Measurements from ENCODE around the gene ZBTB20. TPM values are rescaled to one million over a fixed set of nuclear protein-coding genes. Genes with fewer than 3 reads are reported as not detected.

Gene ZBTB20
- total RNA-seq, 1 experiment from 2014 or later = 10.7 TPM

GRCh38 chr3:114442246-114442645 lies 704.8 kb downstream of the ZBTB20 start:
- intact Hi-C loops (cut with micrococcal nuclease) = no loop called here
- BruUV-seq (replicated peaks) = no TSS peak
- CTCF ChIA-PET = interaction anchor here (0.8 to 4.0 kb wide), 2 partner anchors 23 to 60 kb away, joined by 4 to 19 read pairs; no protein-coding TSS in a partner anchor
- Mint-ChIP-seq H3K9me3 (ENCODE audit: unreplicated experiment) (no peaks in the 10 kb centered on the region), H3K4me3 (ENCODE audit: unreplicated experiment) (no peak overlapping the region), H3K36me3 (ENCODE audit: insufficient read depth, unreplicated experiment) (no peaks in the 10 kb centered on the region), H3K27ac (ENCODE audit: low read depth, unreplicated experiment) (no peak overlapping the region), H3K27me3 (ENCODE audit: insufficient read depth, unreplicated experiment) (no peaks in the 10 kb centered on the region), H3K4me1 (ENCODE audit: insufficient read depth, unreplicated experiment) (peaks cover 25% of the 10 kb centered on the region)
- DNase-seq (ENCODE audit: unreplicated experiment) = peak; percentile 20
- POLR2A ChIA-PET = interaction anchor here (0.8 to 1.5 kb wide), 3 partner anchors 10 to 16 kb away, joined by 3 to 6 read pairs (median 4); no protein-coding TSS in a partner anchor
- no peak for TF ChIP-seq CTCF (IDR thresholded peaks at IDR 0.05; ENCODE audit: unreplicated experiment)

- no peak for TF ChIP-seq CTCF (IDR thresholded peaks at IDR 0.05; ENCODE audit: unreplicated experiment)
- H3K4me1 Mint-ChIP-seq (ENCODE audit: insufficient read depth, unreplicated experiment) = peaks cover 21% of the 10 kb centered on the region
- BruUV-seq (replicated peaks) = no TSS peak
Observed at GRCh38 chr3:114441386-114441785, 705.7 kb downstream of the ZBTB20 start.

GRCh38 chr3:114440700-114441099 lies 706.4 kb downstream of the ZBTB20 start:
- H3K9me3 Mint-ChIP-seq (ENCODE audit: unreplicated experiment) = no peaks in the 10 kb centered on the region
- no peak for TF ChIP-seq CTCF (IDR thresholded peaks at IDR 0.05; ENCODE audit: unreplicated experiment)
- no peak overlapping the region for H3K4me3 Mint-ChIP-seq (ENCODE audit: unreplicated experiment)
- H3K36me3 Mint-ChIP-seq (ENCODE audit: insufficient read depth, unreplicated experiment) = no peaks in the 10 kb centered on the region
- CTCF ChIA-PET = interaction anchor here (0.7 to 3.1 kb wide), 5 partner anchors 40 to 86 kb away, joined by 3 to 10 read pairs (median 3); no protein-coding TSS in a partner anchor
- DNase-seq (ENCODE audit: unreplicated experiment) = no peak
- POLR2A ChIA-PET = interaction anchor here (0.5 kb wide), 1 partner anchor 13 kb away, joined by 3 read pairs; no protein-coding TSS in a partner anchor
- intact Hi-C loops (cut with micrococcal nuclease) = no loop called here
- H3K27ac Mint-ChIP-seq (ENCODE audit: low read depth, unreplicated experiment) = no peak overlapping the region
- no TSS peak for BruUV-seq (replicated peaks)
- no peaks in the 10 kb centered on the region for H3K27me3 Mint-ChIP-seq (ENCODE audit: insufficient read depth, unreplicated experiment)
- peaks cover 19% of the 10 kb centered on the region for H3K4me1 Mint-ChIP-seq (ENCODE audit: insufficient read depth, unreplicated experiment)

More at GRCh38 chr3:114441386-114441785, 705.7 kb downstream of the ZBTB20 start:
- no peak overlapping the region for H3K27ac Mint-ChIP-seq (ENCODE audit: low read depth, unreplicated experiment)
- no peak overlapping the region for H3K4me3 Mint-ChIP-seq (ENCODE audit: unreplicated experiment)
- H3K36me3 Mint-ChIP-seq (ENCODE audit: insufficient read depth, unreplicated experiment) = no peaks in the 10 kb centered on the region
- intact Hi-C loops (cut with micrococcal nuclease) = no loop called here
- H3K27me3 Mint-ChIP-seq (ENCODE audit: insufficient read depth, unreplicated experiment) = no peaks in the 10 kb centered on the region
- no peak for DNase-seq (ENCODE audit: unreplicated experiment)
- CTCF ChIA-PET = interaction anchor here (1.3 to 4.0 kb wide), 2 partner anchors 22 to 41 kb away, joined by 4 to 19 read pairs; no protein-coding TSS in a partner anchor
- no peaks in the 10 kb centered on the region for H3K9me3 Mint-ChIP-seq (ENCODE audit: unreplicated experiment)
- POLR2A ChIA-PET = interaction anchor here (1.0 kb wide), 1 partner anchor 17 kb away, joined by 3 read pairs; no protein-coding TSS in a partner anchor

GRCh38 chr3:114439284-114439683 lies 707.8 kb downstream of the ZBTB20 start:
- Mint-ChIP-seq H3K27me3 (ENCODE audit: insufficient read depth, unreplicated experiment) (no peaks in the 10 kb centered on the region), H3K4me1 (ENCODE audit: insufficient read depth, unreplicated experiment) (peaks cover 14% of the 10 kb centered on the region), H3K36me3 (ENCODE audit: insufficient read depth, unreplicated experiment) (no peaks in the 10 kb centered on the region), H3K4me3 (ENCODE audit: unreplicated experiment) (no peak overlapping the region), H3K9me3 (ENCODE audit: unreplicated experiment) (no peaks in the 10 kb centered on the region), H3K27ac (ENCODE audit: low read depth, unreplicated experiment) (no peak overlapping the region)
- no peak for TF ChIP-seq CTCF (IDR thresholded peaks at IDR 0.05; ENCODE audit: unreplicated experiment)
- ChIA-PET POLR2A (interaction anchor here (0.7 kb wide), 1 partner anchor 463 kb away, joined by 3 read pairs; no protein-coding TSS in a partner anchor), CTCF (interaction anchor here (0.6 to 3.6 kb wide), 9 partner anchors 8 to 1381 kb away, joined by 3 to 22 read pairs (median 4); no protein-coding TSS in a partner anchor)
- no TSS peak for BruUV-seq (replicated peaks)
- intact Hi-C loops (cut with micrococcal nuclease) = no loop called here
- no peak for DNase-seq (ENCODE audit: unreplicated experiment)

Data from MCF 10A (cell line).